Brain microvascular endothelial cell (primary cell): ENCODE results near the gene CYSTM1.
A peak's percentile ranks its signal among the peaks of the same experiment; 100 is the strongest.

Source experiments
- DNase-seq: peaks from one replicate; pipeline ENCODE4 v3.0.0-alpha.2; 2020
- H3K27ac ChIP-seq: fragments of 250-450 bp; sonication (Bioruptor Pico); 2 replicates; pipeline ENCODE4 v1.5.1; 2020; ENCODE audit warnings: mild to moderate bottlenecking, moderate library complexity
- H3K27me3 ChIP-seq: fragments of 250-450 bp; sonication (Bioruptor Pico); replicated peaks from 2 replicates; pipeline ENCODE4 v1.5.1; 2020; ENCODE audit warnings: mild to moderate bottlenecking
- H3K36me3 ChIP-seq: fragments of 250-450 bp; sonication (Bioruptor Pico); replicated peaks from 2 replicates; pipeline ENCODE4 v1.5.1; 2020; ENCODE audit warnings: mild to moderate bottlenecking
- H3K4me3 ChIP-seq: 2 replicates; pipeline ENCODE4 v1.5.1; 2011; ENCODE audit warnings: low read depth, mild to moderate bottlenecking, control low read depth, low read length, moderate library complexity
- CTCF ChIP-seq: IDR thresholded peaks from 2 replicates; pipeline ENCODE4 v1.5.1; 2011; ENCODE audit warnings: low read depth, mild to moderate bottlenecking, moderate library complexity, low read length, control low read depth, inconsistent platforms; ENCODE audit errors: missing control alignments
- in situ Hi-C: cut with HindIII; loops from 2 replicates; pipeline ENCODE4 v1.10.0; 2017; ENCODE audit warnings: low sequenced_read_pairs, low pct_ligation_motif_present

The CYSTM1 gene

DNA sequence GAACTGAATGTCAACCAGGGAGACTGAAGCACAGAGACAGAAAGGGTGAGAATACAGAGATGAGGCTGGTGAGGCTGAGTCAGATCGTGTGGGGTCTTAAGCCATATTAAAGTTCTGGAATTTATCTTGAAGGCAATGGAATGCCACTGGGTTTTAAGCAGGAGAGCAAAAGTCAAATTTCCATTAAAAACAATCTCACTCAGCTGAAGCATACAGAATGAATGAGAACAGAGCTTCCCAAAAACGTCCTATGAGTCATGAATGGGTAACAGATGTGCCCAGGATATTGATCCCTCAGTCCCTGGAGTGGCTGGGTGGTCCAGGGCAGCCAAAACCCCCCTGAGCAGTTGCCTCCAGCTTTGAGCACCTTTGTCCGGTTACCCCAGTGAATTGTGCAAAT lies 83.0 kb downstream of the CYSTM1 start:
- TF ChIP-seq CTCF = no peak
- Histone ChIP-seq H3K27ac (no peak overlapping the region), H3K36me3 (peaks cover 4% of the 10 kb centered on the region), H3K4me3 (no peak overlapping the region), H3K27me3 (no peaks in the 10 kb centered on the region)
- in situ Hi-C loops = no loop called here
- no peak for DNase-seq

- in situ Hi-C loops = no loop called here
- no peak overlapping the region for H3K4me3 ChIP-seq
- no peak overlapping the region for H3K27ac ChIP-seq
- no peak for TF ChIP-seq CTCF
- no peaks in the 10 kb centered on the region for H3K27me3 ChIP-seq
- peaks cover 4% of the 10 kb centered on the region for H3K36me3 ChIP-seq
- DNase-seq = no peak
Observed at GRCh38 chr5:140258873-140259272, 83.9 kb downstream of the CYSTM1 start.

- TF ChIP-seq CTCF = no peak
- no peak overlapping the region for H3K27ac ChIP-seq
- in situ Hi-C loops = no loop called here
- H3K27me3 ChIP-seq = no peaks in the 10 kb centered on the region
- no peak overlapping the region for H3K4me3 ChIP-seq
- DNase-seq = no peak
- H3K36me3 ChIP-seq = peaks cover 4% of the 10 kb centered on the region
Observed at GRCh38 chr5:140259500-140259899, 84.5 kb downstream of the CYSTM1 start.

DNA sequence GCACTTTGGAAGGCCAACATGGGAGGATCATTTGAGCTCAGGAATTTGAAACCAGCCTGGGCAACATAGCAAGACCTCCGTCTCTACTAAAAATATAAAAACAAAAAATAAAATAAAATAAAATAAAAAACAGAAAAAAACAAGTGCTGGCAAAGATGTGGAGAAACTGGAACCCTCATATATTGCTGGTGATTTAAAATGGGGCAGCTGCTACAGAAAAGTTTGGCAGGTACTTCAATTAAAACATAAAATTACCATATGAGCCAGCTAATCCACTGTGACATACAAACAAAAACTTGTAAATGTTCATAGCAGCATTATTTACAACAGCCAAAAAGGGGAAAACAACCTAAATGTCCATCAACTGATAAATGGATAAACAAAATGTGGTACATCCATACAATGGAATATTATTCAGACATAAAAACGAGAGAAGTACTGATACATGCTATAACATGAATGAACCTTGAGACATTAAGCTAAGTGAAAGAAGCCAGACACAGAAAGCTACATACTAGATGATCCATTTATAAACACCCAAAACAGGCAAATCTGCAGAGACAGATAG lies 85.2 kb downstream of the CYSTM1 start:
- H3K36me3 ChIP-seq = peaks cover 4% of the 10 kb centered on the region
- DNase-seq = no peak
- TF ChIP-seq CTCF = no peak
- peak overlapping the region; percentile 71 for H3K27ac ChIP-seq
- H3K27me3 ChIP-seq = no peaks in the 10 kb centered on the region
- no peak overlapping the region for H3K4me3 ChIP-seq
- in situ Hi-C loops = no loop called here

DNA sequence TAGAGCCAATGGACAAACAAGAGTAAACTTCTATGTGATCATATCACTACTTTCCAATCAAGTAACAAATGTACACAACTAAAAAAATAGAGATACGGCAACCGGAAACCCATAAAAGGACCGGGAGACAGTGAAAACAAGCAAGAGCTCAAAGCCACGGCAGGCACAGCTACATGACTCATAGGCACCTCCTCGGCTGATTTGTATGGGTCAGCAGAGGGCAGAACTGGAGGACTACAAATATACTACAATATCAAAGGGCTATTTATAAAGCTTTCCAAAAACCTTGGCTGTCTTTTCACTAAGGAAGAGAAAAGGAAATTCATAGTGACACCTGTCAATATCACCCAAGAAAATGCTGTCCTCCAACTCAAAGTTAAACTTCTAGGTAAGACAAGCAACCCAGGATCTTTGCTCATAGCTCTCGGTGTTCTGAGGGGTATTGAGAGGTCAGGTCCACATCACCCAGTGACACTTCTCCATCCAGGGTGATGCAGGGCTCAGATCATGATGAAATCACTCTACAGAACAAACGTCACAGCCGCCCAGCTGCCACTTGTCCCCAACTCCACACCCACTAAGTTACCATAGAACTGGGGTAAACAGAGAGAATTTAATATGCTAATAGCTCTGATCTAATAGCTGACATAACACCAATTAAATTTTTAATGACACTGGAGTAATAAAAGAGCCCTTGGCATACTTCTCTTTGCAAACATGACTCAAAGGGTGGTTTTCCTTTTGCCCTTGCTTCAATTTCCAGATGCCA lies 86.6 kb downstream of the CYSTM1 start:
- Histone ChIP-seq H3K4me3 (no peak overlapping the region), H3K27me3 (no peaks in the 10 kb centered on the region), H3K27ac (peak overlapping the region; percentile 71), H3K36me3 (peaks cover 4% of the 10 kb centered on the region)
- TF ChIP-seq CTCF = peak; percentile 17
- DNase-seq = peak; percentile 92
- in situ Hi-C loops = no loop called here
